ENCODE measurements around the gene CD59. TPM values are rescaled to one million over a fixed set of nuclear protein-coding genes. Genes with fewer than 3 reads are reported as not detected.

CD59 gene
- total and polyA plus RNA-seq, 9 of the 15 experiments (the other 6 are each of a cell fraction or from before 2014, with no cell fraction given), result 38.1 to 338 (median 173) TPM

GRCh38 chr11:33737362-33737821 is 1.2 kb upstream of the CD59 start (continued):
- TF ChIP-seq POLR2AphosphoS2 (IDR thresholded peaks at IDR 0.05; ENCODE audit: low read length) (no peak), BRCA1 (IDR thresholded peaks at IDR 0.05) (no peak), BRCA1 (CRISPR knock-in tag; IDR thresholded peaks at IDR 0.05) (no peak), TAF15 (IDR thresholded peaks at IDR 0.05; ENCODE audit: low read depth, low read length) (no peak), SMARCE1 (IDR thresholded peaks at IDR 0.05) (peak; percentile 94), ZC3H11A (IDR thresholded peaks at IDR 0.05; ENCODE audit: low read depth, low read length) (no peak), MGA (IDR thresholded peaks at IDR 0.05) (peak; percentile 37; the same call in 1 of the 2 replicates), E2F8 (IDR thresholded peaks at IDR 0.05; ENCODE audit: low read depth, partially characterized antibody) (no peak), DACH1 (IDR thresholded peaks at IDR 0.05; ENCODE audit: partially characterized antibody) (no peak), ZNF431 (CRISPR knock-in tag; IDR thresholded peaks at IDR 0.05) (no peak), ZNF644 (tag; IDR thresholded peaks at IDR 0.05; ENCODE audit: low read depth) (no peak), ZBED1 (IDR thresholded peaks at IDR 0.05) (no peak), JUND (IDR thresholded peaks at IDR 0.05; ENCODE audit: borderline replicate concordance, low read depth, low read length) (peak; percentile 58; the same call in 1 of the 2 replicates), JUND (tag; IDR thresholded peaks at IDR 0.05; ENCODE audit: borderline replicate concordance, low read depth, low read length) (no peak; the same call in 2 of the 3 replicates), ILF3 (IDR thresholded peaks at IDR 0.05; ENCODE audit: borderline replicate concordance) (no peak), CBX8 (IDR thresholded peaks at IDR 0.05; ENCODE audit: borderline replicate concordance, extremely low read depth, low read depth, low read length, poor library complexity, severe bottlenecking) (no peak)

Measured in K562 (cell line).